GM19035 (cell line): Measurements from ENCODE around the gene TRAPPC3L.
"Not testable (repeated sequence)": the region's sequence is repeated elsewhere in the genome, so short reads cannot be mapped to it uniquely, and the experiment has no call there.

Experiments
- ATAC-seq: cut with Tn5 transposase; IDR thresholded peaks from one replicate; pipeline ENCODE4 v1.9.1; 2021; ENCODE audit not compliant: unreplicated experiment

Gene TRAPPC3L

GRCh38 chr6:116515141-116515540, 30.3 kb downstream of the TRAPPC3L start:
- no peak for ATAC-seq

- no peak for ATAC-seq
These were observed 31.4 kb downstream of the TRAPPC3L start for GRCh38 chr6:116514111-116514510.

- ATAC-seq, result no peak
These were observed 32.1 kb downstream of the TRAPPC3L start for GRCh38 chr6:116513224-116513875.

- ATAC-seq, result no peak
These were observed 32.8 kb downstream of the TRAPPC3L start for GRCh38 chr6:116512734-116513133.

- ATAC-seq, result peak; percentile 77
These were observed 33.3 kb downstream of the TRAPPC3L start for GRCh38 chr6:116512111-116512559.

- no peak for ATAC-seq
These were observed 33.9 kb downstream of the TRAPPC3L start, which contains the start of gene CALHM5 for GRCh38 chr6:116511424-116512110. TSS of gene CALHM5 (plus strand) at chr6:116511639. CDS start at chr6:116511697, 58 bp downstream.

- ATAC-seq, result no peak
These were observed 37.0 kb downstream of the TRAPPC3L start for GRCh38 chr6:116508527-116508926.

- ATAC-seq, result no peak
These were observed 38.2 kb downstream of the TRAPPC3L start for GRCh38 chr6:116507324-116507723.

- no peak for ATAC-seq
These were observed 44.5 kb downstream of the TRAPPC3L start for GRCh38 chr6:116500969-116501433.

- ATAC-seq, result no peak
These were observed 48.3 kb downstream of the TRAPPC3L start for GRCh38 chr6:116497113-116497676.

GRCh38 chr6:116495161-116495560, 50.3 kb downstream of the TRAPPC3L start:
- not testable (repeated sequence) for ATAC-seq

- no peak for ATAC-seq
These were observed 53.0 kb downstream of the TRAPPC3L start for GRCh38 chr6:116492331-116493067.

- no peak for ATAC-seq
These were observed 53.7 kb downstream of the TRAPPC3L start for GRCh38 chr6:116491610-116492330.

GRCh38 chr6:116485559-116486184, 59.8 kb downstream of the TRAPPC3L start:
- no peak for ATAC-seq

- ATAC-seq, result no peak
These were observed 61.9 kb downstream of the TRAPPC3L start for GRCh38 chr6:116483616-116484015.

- no peak for ATAC-seq
These were observed 62.7 kb downstream of the TRAPPC3L start for GRCh38 chr6:116482780-116483179.

GRCh38 chr6:116476002-116476678, 69.3 kb downstream of the TRAPPC3L start:
- ATAC-seq, result peak; percentile 100

GRCh38 chr6:116475141-116475540, 70.3 kb downstream of the TRAPPC3L start:
- no peak for ATAC-seq

- ATAC-seq, result no peak
These were observed 72.8 kb downstream of the TRAPPC3L start for GRCh38 chr6:116472706-116473105.

GRCh38 chr6:116471531-116471930, 74.0 kb downstream of the TRAPPC3L start:
- ATAC-seq, result no peak
